ENCODE data around the gene ZDHHC18. TPM values are rescaled to one million over a fixed set of nuclear protein-coding genes. Genes with fewer than 3 reads are reported as not detected.

The ZDHHC18 gene
- total and polyA plus RNA-seq, 2 of the 8 experiments (the other 6 are each of a cell fraction or from before 2014, with no cell fraction given) = 29.7 to 49.8 TPM

GRCh38 chr1:26855636-26856035 lies 29.1 kb downstream of the ZDHHC18 start:
- 84% methylated on average over 4 of the region's 4 CpGs; no CpG with 5 or more reads in 1 of the 2 experiments for WGBS, 2 experiments (ENCODE audit: extremely low coverage in 1 of 2, insufficient coverage in 1 of 2, insufficient read length in 1 of 2, insufficient replicate concordance in 2 of 2, low coverage in 1 of 2, low lambda C conversion rate in 2 of 2, missing lambda C conversion rate in 1 of 2)
- H3K9ac ChIP-seq (replicated peaks in 1 of 4; ENCODE audit: extremely low read depth in 1 of 4, low read depth in 3 of 4, low read length in 3 of 4) = no peak overlapping the region
- H4K91ac ChIP-seq (replicated peaks; ENCODE audit: insufficient read length, low read length) = no peak overlapping the region
- H4K5ac ChIP-seq (ENCODE audit: insufficient read length, low read depth, low read length) = no peak overlapping the region
- POLR2A ChIA-PET (ENCODE audit: partially characterized antibody) = interaction anchor here (0.6 to 2.2 kb wide), 7 partner anchors 10 to 144 kb away, joined by 3 to 7 read pairs (median 4); partner anchors contain the start of gene GPN2
- peaks cover 0 to 10% (median 6%) of the 10 kb centered on the region in 4 experiments; a peak in 6 of 7 replicates for H3K4me1 ChIP-seq (replicated peaks in 1 of 4; ENCODE audit: control insufficient read depth in 3 of 4, insufficient read depth in 4 of 4, low read length in 3 of 4)
- peaks cover 0 to 12% (median 5%) of the 10 kb centered on the region in 4 experiments; a peak in 5 of 8 replicates for H3K36me3 ChIP-seq (ENCODE audit: control insufficient read depth in 2 of 4, insufficient read depth in 4 of 4, low read length in 3 of 4)
- no peak for DNase-seq (ENCODE audit: low read depth in 1 of 2, low spot score in 2 of 2)
- H3K23me2 ChIP-seq (ENCODE audit: low read depth, low read length) = no peaks in the 10 kb centered on the region
- no peak overlapping the region for H2BK15ac ChIP-seq (ENCODE audit: low read length)
- H3K9me3 ChIP-seq (ENCODE audit: insufficient read depth in 2 of 2, low read depth in 1 of 2, low read length in 1 of 2) = no peaks in the 10 kb centered on the region
- no peak overlapping the region for H2BK12ac ChIP-seq (ENCODE audit: low read depth, low read length)
- H2AK5ac ChIP-seq (ENCODE audit: low read depth, low read length) = no peak overlapping the region
- H3K79me1 ChIP-seq (ENCODE audit: low read depth, low read length) = no peaks in the 10 kb centered on the region
- H2AFZ ChIP-seq (ENCODE audit: low read length) = no peak overlapping the region
- FAIRE-seq = no peak
- no peak overlapping the region for H2BK20ac ChIP-seq (ENCODE audit: low read length)
- peak overlapping the region; percentile 30; the same call in 1 of the 2 replicates for H4K8ac ChIP-seq (ENCODE audit: extremely low read depth, insufficient read depth, low read length)
- no peak overlapping the region for H3K56ac ChIP-seq (replicated peaks; ENCODE audit: insufficient read length, low read depth, low read length)
- no peak overlapping the region for H3K4ac ChIP-seq (replicated peaks; ENCODE audit: insufficient read length, low read depth, low read length)
- no peak overlapping the region for H3K23ac ChIP-seq (ENCODE audit: insufficient read length)
- H2BK120ac ChIP-seq (replicated peaks; ENCODE audit: low read depth, low read length) = no peak overlapping the region
- H3K27me3 ChIP-seq (replicated peaks in 1 of 4; ENCODE audit: control insufficient read depth in 3 of 4, extremely low read depth in 1 of 4, insufficient read depth in 3 of 4, low read length in 3 of 4) = no peaks in the 10 kb centered on the region; a peak in 1 of 7 replicates
- no peak overlapping the region for H3K18ac ChIP-seq (ENCODE audit: extremely low read depth, low read length)
- H3K27ac ChIP-seq (ENCODE audit: low read depth, low read length) = no peak overlapping the region
- H2BK5ac ChIP-seq (ENCODE audit: low read depth, low read length) = no peak overlapping the region
- H3K79me2 ChIP-seq (ENCODE audit: control insufficient read depth in 1 of 2, insufficient read depth in 2 of 2, low read length in 2 of 2) = no peaks in the 10 kb centered on the region
- H3K4me2 ChIP-seq (ENCODE audit: insufficient read depth in 1 of 2, low read depth in 2 of 2, low read length in 2 of 2) = no peak overlapping the region
- H3K4me3 ChIP-seq (ENCODE audit: extremely low read depth in 1 of 4, insufficient read depth in 2 of 4, low read depth in 3 of 4, low read length in 4 of 4) = no peak overlapping the region
- H3K14ac ChIP-seq (ENCODE audit: insufficient read length) = no peak overlapping the region
- CTCF ChIA-PET (ENCODE audit: partially characterized antibody) = interaction anchor here (0.6 to 22.8 kb wide), 11 partner anchors 8 to 314 kb away, joined by 3 to 547 read pairs (median 4); partner anchors contain the start of genes GPN2 and SFN
- peaks cover 0 to 5% of the 10 kb centered on the region in 2 experiments for H4K20me1 ChIP-seq (replicated peaks in 1 of 2; ENCODE audit: control insufficient read depth in 1 of 2, insufficient read depth in 2 of 2, low read length in 2 of 2)
- no peak for TF ChIP-seq TBP (IDR thresholded peaks at IDR 0.05; ENCODE audit: low read depth, low read length)

Measured in H1 (cell line).